Fibroblast of skin of left biceps (primary cell): ENCODE data around the gene ZNF420.
"Not testable (repeated sequence)": the region's sequence is repeated elsewhere in the genome, so short reads cannot be mapped to it uniquely, and the experiment has no call there.

Experiments used
- DNase-seq, 2 experiments: peaks; one replicate each; pipeline ENCODE4 v3.0.0-alpha.2; 2013; ENCODE audit warnings: low read depth in 2 of 2

Gene ZNF420

GRCh38 chr19:37077934-37078716 is at the start of gene ZNF420:
ZNF420 (plus strand) TSS chr19:37078433; CDS start chr19:37089119, 10,686 bp downstream.
- peak; percentile 83 to 86 for DNase-seq

- DNase-seq, result no peak
Measured at GRCh38 chr19:37045140-37045539, 33.1 kb upstream of the ZNF420 start.

GRCh38 chr19:37055330-37055729 is 22.9 kb upstream of the ZNF420 start:
- no peak for DNase-seq

- DNase-seq, result no peak
Measured at GRCh38 chr19:37056776-37057175, 21.5 kb upstream of the ZNF420 start.

- DNase-seq, result no peak
Measured at GRCh38 chr19:37059142-37059541, 19.1 kb upstream of the ZNF420 start.

- DNase-seq, result not testable (repeated sequence)
Measured at GRCh38 chr19:37064886-37065285, 13.3 kb upstream of the ZNF420 start.

- no peak for DNase-seq
Measured at GRCh38 chr19:37074111-37074510, 4.1 kb upstream of the ZNF420 start.

GRCh38 chr19:37074819-37075362 is 3.3 kb upstream of the ZNF420 start:
- no peak for DNase-seq

GRCh38 chr19:37076524-37076923 is 1.7 kb upstream of the ZNF420 start:
- not testable (repeated sequence) for DNase-seq

GRCh38 chr19:37077501-37077933 is 716 bp upstream of the ZNF420 start:
- no peak for DNase-seq

- DNase-seq, result no peak
Measured at GRCh38 chr19:37078717-37079032, 442 bp downstream of the ZNF420 start.

- DNase-seq, result no peak
Measured at GRCh38 chr19:37079238-37079637, 1.0 kb downstream of the ZNF420 start.

- DNase-seq, result no peak
Measured at GRCh38 chr19:37082307-37082706, 4.1 kb downstream of the ZNF420 start.

- no peak for DNase-seq
Measured at GRCh38 chr19:37087110-37087509, 8.9 kb downstream of the ZNF420 start.

GRCh38 chr19:37095859-37096258 is 17.6 kb downstream of the ZNF420 start:
- DNase-seq, result no peak

GRCh38 chr19:37098570-37098969 is 20.3 kb downstream of the ZNF420 start:
- DNase-seq, result no peak

- not testable (repeated sequence) for DNase-seq
Measured at GRCh38 chr19:37104135-37104534, 25.9 kb downstream of the ZNF420 start.

- DNase-seq, result not testable (repeated sequence)
Measured at GRCh38 chr19:37111753-37112152, 33.5 kb downstream of the ZNF420 start.

- DNase-seq, result no peak
Measured at GRCh38 chr19:37114001-37114400, 35.8 kb downstream of the ZNF420 start.

- not testable (repeated sequence) for DNase-seq
Measured at GRCh38 chr19:37122093-37122492, 43.9 kb downstream of the ZNF420 start.

- no peak for DNase-seq
Measured at GRCh38 chr19:37127999-37128820, 50.0 kb downstream of the ZNF420 start.

- DNase-seq, result no peak
Measured at GRCh38 chr19:37128821-37129177, 50.6 kb downstream of the ZNF420 start.

- no peak for DNase-seq
Measured at GRCh38 chr19:37136111-37136510, 57.9 kb downstream of the ZNF420 start.
